Osteoblast (primary cell): ENCODE data around the gene TTC31. TPM values are rescaled to one million over a fixed set of nuclear protein-coding genes. Genes with fewer than 3 reads are reported as not detected.
A peak's percentile ranks its signal among the peaks of the same experiment; 100 is the strongest.

Source experiments
- DNase-seq: peaks from one replicate; pipeline ENCODE4 v3.0.0; 2011; ENCODE audit warnings: low spot score, mixed read lengths; ENCODE audit not compliant: insufficient read length; ENCODE audit errors: missing footprints
- H2AFZ ChIP-seq: 2 replicates; pipeline ENCODE4 v1.6.0; 2011; ENCODE audit warnings: mild to moderate bottlenecking, low read length
- H3K27ac ChIP-seq: 2 replicates; pipeline ENCODE4 v1.5.1; 2011; ENCODE audit warnings: mild to moderate bottlenecking, low read depth, low read length, moderate library complexity
- H3K27me3 ChIP-seq: 2 replicates; pipeline ENCODE4 v1.6.0; 2012; ENCODE audit warnings: mild to moderate bottlenecking, control low read depth, inconsistent platforms, low read length, moderate library complexity; ENCODE audit not compliant: insufficient read depth
- H3K36me3 ChIP-seq: 2 replicates; pipeline ENCODE4 v1.5.1; 2011; ENCODE audit warnings: mild to moderate bottlenecking, low read length, control low read depth, moderate library complexity; ENCODE audit not compliant: insufficient read depth
- H3K4me1 ChIP-seq: 2 replicates; pipeline ENCODE4 v1.5.1; 2011; ENCODE audit warnings: mild to moderate bottlenecking, low read length, control low read depth, moderate library complexity; ENCODE audit not compliant: insufficient read depth
- H3K4me2 ChIP-seq: 2 replicates; pipeline ENCODE4 v1.6.0; 2011; ENCODE audit warnings: mild to moderate bottlenecking, low read length; ENCODE audit not compliant: insufficient read depth
- H3K4me3 ChIP-seq: fragments of 200-600 bp; sonication (generic); 3 replicates; pipeline ENCODE4 v1.5.1; 2012; ENCODE audit warnings: mild to moderate bottlenecking, low read length, inconsistent platforms; ENCODE audit not compliant: insufficient read depth
- H3K79me2 ChIP-seq: 2 replicates; pipeline ENCODE4 v1.6.0; 2012; ENCODE audit warnings: mild to moderate bottlenecking, low read length, control low read depth, inconsistent platforms; ENCODE audit not compliant: insufficient read depth
- H3K9me3 ChIP-seq: 2 replicates; pipeline ENCODE4 v1.5.1; 2011; ENCODE audit warnings: low read depth, low read length, control low read depth
- H4K20me1 ChIP-seq: 2 replicates; pipeline ENCODE4 v1.6.0; 2012; ENCODE audit warnings: mild to moderate bottlenecking, low read length, control low read depth; ENCODE audit not compliant: insufficient read depth
- CTCF ChIP-seq: IDR thresholded peaks from 2 replicates; pipeline ENCODE4 v1.5.1; 2011; ENCODE audit warnings: mild to moderate bottlenecking, low read depth, low read length, moderate library complexity; ENCODE audit errors: extremely low read depth
- total RNA-seq: library from RNA; depleted of rRNA; stranded (reverse); fragments of >200 nt; gene quantifications from 2 replicates; pipeline ENCODE4 v1.2.3, GENCODE V29; 2012

The TTC31 gene
- total RNA-seq, 1 donor, result 17.0 TPM

DNA sequence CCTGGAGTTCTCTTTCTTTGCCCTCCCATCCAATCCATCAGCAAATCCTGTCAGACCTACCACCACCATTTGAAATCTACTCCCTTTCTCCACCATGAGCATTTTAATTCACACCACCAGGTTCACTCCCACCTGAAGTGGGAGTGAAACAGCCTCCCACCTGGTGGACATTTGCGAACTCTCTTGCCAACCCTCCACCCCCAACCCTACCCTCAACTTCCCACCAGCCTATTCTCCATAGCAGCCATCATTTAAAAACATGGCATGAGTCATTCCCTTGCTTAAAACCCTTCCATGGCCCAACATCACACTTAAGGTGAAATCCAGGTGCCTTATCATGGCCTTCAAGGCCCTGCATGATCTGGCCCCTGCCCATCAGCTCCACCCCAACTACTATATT, 44.6 kb upstream of the TTC31 start:
- H3K9me3 ChIP-seq, result no peaks in the 10 kb centered on the region
- peaks cover 5% of the 10 kb centered on the region for H4K20me1 ChIP-seq
- H2AFZ ChIP-seq, result no peak overlapping the region
- H3K4me2 ChIP-seq, result no peak overlapping the region
- no peak overlapping the region for H3K27ac ChIP-seq
- peaks cover 13% of the 10 kb centered on the region for H3K4me1 ChIP-seq
- peaks cover 16% of the 10 kb centered on the region for H3K27me3 ChIP-seq
- no peaks in the 10 kb centered on the region for H3K36me3 ChIP-seq
- no peak overlapping the region for H3K4me3 ChIP-seq
- TF ChIP-seq CTCF, result no peak
- DNase-seq, result peak; percentile 61
- peaks cover 26% of the 10 kb centered on the region for H3K79me2 ChIP-seq

DNA sequence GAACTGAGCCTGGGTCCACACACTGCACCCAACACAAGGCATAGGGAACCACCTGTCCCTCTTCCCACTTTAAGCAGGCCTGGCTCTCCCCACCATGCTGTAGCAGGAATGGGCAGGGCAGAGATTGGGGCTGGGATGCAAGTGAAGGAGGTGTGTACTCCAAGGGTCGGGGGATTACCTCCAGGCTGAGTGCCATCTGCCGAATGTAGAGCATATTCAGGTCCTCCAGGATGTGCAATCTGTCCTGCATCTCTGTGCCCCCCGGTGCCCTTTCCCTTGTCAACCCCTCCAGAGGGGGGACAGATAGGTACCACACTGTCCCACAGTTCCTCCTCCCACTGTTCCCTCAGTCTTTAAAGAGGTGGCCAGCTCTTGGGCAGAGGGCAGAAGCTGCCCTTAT, 43.5 kb upstream of the TTC31 start:
- Histone ChIP-seq H3K9me3 (no peaks in the 10 kb centered on the region), H3K4me3 (peak overlapping the region; percentile 79), H3K4me1 (peaks cover 19% of the 10 kb centered on the region), H3K36me3 (no peaks in the 10 kb centered on the region), H3K27me3 (peaks cover 16% of the 10 kb centered on the region), H3K79me2 (peaks cover 26% of the 10 kb centered on the region), H3K4me2 (peak overlapping the region; percentile 95), H2AFZ (peak overlapping the region; percentile 91), H4K20me1 (peaks cover 5% of the 10 kb centered on the region), H3K27ac (peak overlapping the region; percentile 50)
- TF ChIP-seq CTCF, result no peak
- DNase-seq, result no peak

GRCh38 chr2:74439803-74440377, 43.0 kb upstream of the TTC31 start:
- Histone ChIP-seq H3K27ac (peak overlapping the region; percentile 50), H4K20me1 (peaks cover 5% of the 10 kb centered on the region), H3K4me1 (peaks cover 24% of the 10 kb centered on the region), H2AFZ (peak overlapping the region; percentile 91), H3K79me2 (peaks cover 26% of the 10 kb centered on the region), H3K27me3 (peaks cover 16% of the 10 kb centered on the region), H3K4me2 (peak overlapping the region; percentile 95), H3K4me3 (peak overlapping the region; percentile 79), H3K9me3 (no peaks in the 10 kb centered on the region), H3K36me3 (no peaks in the 10 kb centered on the region)
- TF ChIP-seq CTCF, result no peak
- peak; percentile 97 for DNase-seq

GRCh38 chr2:74440378-74441169, 42.3 kb upstream of the TTC31 start:
- Histone ChIP-seq H4K20me1 (peaks cover 5% of the 10 kb centered on the region), H3K4me3 (peak overlapping the region; percentile 79), H3K79me2 (peaks cover 26% of the 10 kb centered on the region), H2AFZ (peak overlapping the region; percentile 91), H3K36me3 (no peaks in the 10 kb centered on the region), H3K4me2 (peak overlapping the region; percentile 95), H3K27me3 (peaks cover 16% of the 10 kb centered on the region), H3K27ac (peak overlapping the region; percentile 50), H3K4me1 (peaks cover 25% of the 10 kb centered on the region), H3K9me3 (no peaks in the 10 kb centered on the region)
- DNase-seq, result peak; percentile 100
- TF ChIP-seq CTCF, result no peak
